Jurkat, Clone E6-1 (cell line): ENCODE results near the gene MLX.
A peak's percentile ranks its signal among the peaks of the same experiment; 100 is the strongest.

Experiments used
- DNase-seq: peaks from one replicate; pipeline ENCODE4 v3.0.0-alpha.2; 2011; ENCODE audit warnings: low read depth, low spot score
- H3K4me3 ChIP-seq: 2 replicates; pipeline ENCODE4 v1.5.1; 2011; ENCODE audit warnings: mild to moderate bottlenecking, low read length, control low read depth, moderate library complexity

MLX gene

DNA sequence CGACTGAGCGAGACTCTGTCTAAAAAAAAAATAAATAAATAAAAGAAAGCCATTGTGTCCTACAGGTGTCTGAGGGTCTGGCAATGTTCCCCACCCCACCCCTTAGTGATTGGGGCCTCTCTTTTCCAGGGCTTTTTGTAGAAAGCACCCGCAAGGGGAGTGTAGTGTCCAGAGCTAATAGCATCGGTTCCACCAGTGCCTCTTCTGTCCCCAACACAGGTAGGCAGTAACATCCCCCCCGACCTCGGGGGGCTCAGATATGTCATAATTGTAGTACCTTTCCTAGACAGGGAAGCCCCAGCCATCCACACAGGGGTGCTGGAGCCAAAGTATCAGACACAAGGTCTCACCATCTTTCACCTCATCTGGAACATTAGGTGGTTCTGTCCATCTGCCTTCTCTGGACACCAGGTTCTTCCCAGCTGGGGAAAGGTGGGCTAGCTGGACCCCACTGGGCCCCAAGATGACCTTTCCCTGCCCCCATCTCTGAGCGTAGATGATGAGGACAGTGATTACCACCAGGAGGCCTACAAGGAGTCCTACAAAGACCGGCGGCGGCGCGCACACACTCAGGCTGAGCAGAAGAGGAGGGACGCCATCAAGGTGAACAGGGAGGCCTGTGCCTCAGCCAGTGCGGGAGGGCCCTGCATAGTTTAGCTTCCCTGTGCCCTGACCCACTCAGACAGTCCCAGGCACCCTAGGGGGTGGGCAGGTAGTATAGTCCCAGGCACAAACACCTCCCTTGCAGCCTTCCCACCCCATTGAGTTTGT lies 1.6 kb downstream of the MLX start:
- DNase-seq, result no peak
- H3K4me3 ChIP-seq, result no peak overlapping the region

DNA sequence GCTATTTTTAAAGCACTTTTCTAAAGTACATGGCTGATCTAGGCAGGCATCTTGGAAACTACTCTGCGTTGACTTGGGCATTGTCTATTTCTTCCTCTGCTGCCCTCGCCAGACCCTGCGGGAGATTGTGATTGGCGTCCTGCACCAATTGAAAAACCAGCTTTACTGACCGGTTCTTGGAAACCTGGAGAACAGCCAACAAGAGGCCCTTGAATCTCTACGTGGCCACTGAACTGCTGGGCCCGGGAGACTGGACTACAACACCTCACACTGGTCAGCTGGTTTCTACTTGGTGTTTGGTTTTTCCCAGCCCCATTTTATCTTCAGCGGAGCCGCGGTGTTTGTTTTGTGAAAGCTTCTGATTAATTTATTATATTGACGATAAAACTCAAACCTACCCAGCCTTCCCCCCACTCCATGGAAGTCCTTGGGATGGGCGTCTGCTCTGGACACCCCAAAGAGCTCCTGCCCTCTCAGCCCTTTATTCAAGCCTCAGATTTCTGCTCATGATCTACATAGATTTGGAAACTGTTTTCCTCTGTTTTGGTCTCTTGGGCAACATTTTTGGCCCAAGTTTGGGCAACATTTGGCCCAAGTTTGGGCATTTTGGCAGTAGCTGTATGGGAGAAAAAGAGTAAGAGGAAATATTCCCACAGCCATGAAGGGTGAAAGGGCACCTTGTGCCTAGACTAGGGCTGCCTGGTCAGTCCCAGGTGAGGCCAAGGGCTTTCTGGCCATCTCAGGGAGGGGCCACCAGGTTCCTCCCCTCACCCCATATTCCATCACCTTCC lies 4.7 kb downstream of the MLX start:
- DNase-seq, result no peak
- no peak overlapping the region for H3K4me3 ChIP-seq

DNA sequence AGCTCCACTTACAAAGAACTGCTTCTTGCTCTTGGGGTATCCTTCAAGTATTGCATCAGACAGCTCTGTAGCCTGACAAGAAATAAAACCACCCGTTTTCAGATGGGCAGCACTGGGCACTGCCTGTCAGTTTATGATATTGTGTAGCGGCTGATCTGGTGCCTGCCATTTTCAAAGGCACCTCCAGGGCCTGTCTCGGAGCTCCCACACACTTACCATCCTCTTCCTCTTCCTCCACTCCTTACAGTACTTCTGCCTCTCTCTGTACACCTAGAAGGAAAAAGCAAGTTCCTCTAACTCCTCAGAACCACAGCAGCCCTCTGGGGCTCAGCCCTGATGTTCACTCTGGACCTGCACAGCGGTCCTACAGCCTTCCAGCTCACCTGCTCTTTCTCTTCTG lies 6.2 kb downstream of the MLX start:
- DNase-seq, result no peak
- H3K4me3 ChIP-seq, result no peak overlapping the region

DNA sequence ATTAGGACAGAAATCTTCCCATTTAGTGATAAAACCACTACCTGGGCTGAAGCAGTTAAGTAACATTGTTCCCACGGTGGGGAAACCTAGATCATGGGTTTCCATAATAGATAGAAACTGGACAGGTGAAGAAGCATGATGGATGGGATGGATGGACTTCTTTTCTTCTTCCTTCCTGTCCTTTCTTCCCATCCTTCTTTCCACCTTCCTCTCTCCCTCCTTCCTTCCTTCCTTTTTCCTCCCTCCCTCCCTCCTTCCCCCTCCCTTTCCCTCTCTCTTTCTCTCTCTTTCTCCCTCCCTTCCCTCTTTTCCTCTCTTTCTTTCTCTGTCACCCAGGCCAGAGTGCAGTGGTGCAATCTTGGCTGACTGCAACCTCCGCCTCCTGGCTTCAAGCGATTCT lies 7.6 kb downstream of the MLX start:
- no peak for DNase-seq
- no peak overlapping the region for H3K4me3 ChIP-seq

DNA sequence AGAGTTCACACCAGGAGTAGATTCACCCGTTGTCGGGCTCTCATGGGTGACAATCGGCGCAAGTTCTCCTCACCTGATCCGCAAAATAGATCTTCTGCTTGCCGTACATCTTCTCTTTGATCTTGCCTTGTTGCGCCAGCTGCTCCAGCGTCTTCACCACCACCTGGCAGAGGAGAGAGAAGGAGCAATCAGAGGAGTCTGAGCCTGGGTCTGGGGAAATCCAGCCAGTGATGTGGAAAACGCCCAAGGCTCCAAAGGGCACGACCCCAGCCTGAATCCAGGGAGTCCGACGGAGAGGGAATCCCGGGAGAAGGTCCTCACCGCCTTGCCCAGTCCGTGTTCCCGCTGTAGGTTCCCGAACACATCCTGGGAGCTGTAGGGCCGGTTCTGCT lies 10.2 kb downstream of the MLX start:
- peak; percentile 34 for DNase-seq
- peak overlapping the region; percentile 68 for H3K4me3 ChIP-seq

DNA sequence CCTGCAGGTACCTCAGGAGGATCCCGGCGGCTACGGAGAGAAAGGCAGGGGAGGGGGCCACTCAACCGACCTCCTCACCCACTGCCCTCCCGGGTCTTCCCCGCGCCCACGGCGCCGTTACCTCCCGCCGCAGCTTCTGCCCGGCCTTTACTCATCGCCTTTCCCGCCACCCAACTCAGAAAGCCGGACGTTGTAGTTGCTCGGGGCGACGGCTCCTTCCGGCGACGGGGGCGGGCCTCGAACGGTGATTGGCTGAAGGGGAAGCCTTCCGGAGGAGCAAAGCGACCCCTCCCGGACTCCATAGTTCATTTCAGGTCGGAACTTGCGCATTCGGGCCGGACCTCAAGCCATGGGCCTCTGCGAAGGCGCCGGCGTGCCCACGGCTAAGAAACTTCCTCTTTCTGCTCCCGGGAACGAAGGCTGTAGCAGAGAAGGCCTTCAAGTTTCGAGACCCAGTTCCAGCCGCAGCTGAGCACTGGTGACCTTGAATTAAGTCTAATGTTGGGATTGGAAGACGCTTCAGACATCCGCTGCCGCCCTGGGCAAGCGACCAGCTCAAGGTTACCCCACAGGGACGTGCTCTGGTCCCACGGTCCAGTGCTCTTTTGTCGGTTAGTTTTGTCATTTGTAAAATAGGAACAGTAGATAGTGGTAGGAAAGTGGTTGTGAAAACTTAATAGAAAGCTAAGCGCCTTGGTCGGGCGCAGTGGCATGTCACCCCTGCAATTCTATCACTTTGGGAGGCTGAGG lies 10.8 kb downstream of the MLX start, which contains the start of gene PSMC3IP:
PSMC3IP (minus strand) TSS at position 198 of the 750 bp plus-strand sequence; CDS start at position 155, 43 bp downstream.
- peak; percentile 86 for DNase-seq
- peak within 1 kb of the TSS; percentile 68 for H3K4me3 ChIP-seq

DNA sequence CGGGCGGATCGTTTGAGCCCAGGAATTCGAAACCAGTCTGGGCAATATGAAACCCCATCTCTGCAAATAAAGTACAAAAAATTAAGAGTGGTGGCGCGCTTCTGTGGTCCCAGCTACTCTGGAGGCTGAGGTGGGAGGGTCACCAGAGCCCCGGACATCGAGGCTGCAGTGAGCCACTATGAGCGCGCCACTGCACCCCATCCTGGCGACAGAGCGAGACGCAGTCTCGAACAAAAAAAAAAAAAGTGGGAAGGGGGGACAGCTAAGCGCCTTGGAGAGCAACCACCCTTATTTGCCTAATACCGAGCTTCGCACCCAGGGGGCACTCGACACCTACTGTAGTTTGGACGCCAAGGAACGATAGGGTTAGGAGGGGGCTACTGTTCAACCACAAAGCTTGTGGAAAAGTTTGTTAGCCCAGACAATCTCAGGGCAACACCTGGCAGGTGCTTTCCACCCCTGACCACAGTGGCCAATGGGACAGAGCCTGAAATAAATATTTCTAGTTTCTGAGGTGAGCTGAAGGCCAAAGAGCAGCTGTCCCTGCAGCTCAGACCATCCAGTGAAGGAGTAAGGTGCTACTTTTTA lies 11.5 kb downstream of the MLX start:
- peak overlapping the region; percentile 68 for H3K4me3 ChIP-seq
- peak; percentile 68 for DNase-seq

DNA sequence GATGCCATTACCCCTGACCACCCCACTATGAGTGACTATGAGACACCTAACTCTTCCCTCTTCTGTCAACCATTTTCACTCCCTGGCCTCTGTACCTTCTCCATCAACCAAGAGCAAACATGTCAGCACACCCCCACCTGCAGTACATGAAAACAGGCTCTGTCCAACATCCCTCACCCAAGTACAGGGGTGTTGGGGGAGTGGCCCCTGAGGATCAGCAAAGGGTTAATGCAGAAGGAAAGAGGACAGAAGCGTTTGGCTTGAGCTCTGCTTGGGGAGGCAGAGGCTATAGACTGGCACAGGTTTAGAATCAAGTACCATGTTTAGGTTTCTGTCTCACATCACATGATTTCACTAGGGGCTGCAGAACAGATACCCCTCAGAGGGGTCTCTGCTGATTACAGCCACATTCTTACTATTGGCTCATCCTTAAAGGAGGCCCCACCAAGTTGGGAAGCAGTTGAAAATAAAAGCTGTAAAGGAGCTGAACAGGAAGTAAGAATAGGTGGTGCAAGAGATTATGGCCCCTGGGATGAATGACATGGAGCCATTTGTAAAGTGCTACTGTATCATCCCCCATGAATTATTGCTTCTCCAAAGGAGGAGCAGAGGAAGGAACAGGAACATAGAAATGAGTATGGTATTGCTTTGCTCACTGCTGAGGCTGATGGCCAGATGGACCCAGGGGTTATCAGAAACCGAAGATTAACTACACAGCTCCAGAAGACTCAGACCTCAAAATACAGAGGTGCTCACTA lies 13.1 kb downstream of the MLX start:
- DNase-seq, result no peak

DNA sequence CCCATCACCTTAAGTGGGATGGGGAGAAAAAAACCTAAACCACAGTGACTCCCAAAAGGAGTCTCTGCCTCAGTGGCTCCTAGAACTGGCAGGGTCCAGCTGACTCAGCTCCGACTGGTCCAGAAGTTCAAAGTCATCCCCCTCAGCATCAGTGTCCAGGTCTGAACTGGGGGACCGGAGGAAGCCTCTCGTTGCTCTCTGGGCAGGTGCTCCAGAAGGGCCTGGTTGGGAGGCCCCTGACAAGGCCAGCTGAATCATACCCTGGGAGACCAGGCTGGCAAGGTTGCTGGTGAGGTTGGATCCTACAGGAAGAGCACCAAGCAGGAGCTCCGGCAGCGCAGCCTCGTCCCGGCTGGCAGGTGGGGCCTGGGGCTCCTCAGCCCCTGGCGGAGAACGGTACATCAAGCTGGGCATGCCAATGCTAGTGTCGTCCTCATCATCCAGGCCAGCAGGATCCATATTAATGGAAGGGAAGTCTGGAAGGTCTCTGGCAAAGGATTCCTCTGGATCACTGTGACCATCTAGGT lies 14.9 kb downstream of the MLX start:
- no peak overlapping the region for H3K4me3 ChIP-seq
- DNase-seq, result no peak

More for the DNA sequence above, 13.1 kb downstream of the MLX start:
- H3K4me3 ChIP-seq, result no peak overlapping the region

DNA sequence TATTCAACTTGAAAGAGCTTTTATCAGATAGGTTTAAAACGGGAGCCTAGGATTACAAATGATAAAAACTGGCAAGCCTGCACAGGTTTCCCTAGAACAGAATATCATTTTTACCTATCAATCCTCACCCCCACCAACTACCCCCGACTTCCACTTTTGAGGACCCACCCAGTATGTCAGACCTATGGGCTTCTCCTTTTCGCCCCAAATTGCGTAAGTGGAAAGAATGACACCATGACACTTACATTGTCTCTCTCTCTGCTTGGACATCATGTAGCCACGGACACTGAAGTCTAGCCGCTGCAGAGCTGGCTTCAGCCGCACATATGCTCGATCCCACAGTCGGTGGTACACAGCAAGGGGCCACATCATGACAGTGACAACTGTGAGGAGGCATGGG lies 18.0 kb downstream of the MLX start:
- H3K4me3 ChIP-seq, result no peak overlapping the region
- no peak for DNase-seq

DNA sequence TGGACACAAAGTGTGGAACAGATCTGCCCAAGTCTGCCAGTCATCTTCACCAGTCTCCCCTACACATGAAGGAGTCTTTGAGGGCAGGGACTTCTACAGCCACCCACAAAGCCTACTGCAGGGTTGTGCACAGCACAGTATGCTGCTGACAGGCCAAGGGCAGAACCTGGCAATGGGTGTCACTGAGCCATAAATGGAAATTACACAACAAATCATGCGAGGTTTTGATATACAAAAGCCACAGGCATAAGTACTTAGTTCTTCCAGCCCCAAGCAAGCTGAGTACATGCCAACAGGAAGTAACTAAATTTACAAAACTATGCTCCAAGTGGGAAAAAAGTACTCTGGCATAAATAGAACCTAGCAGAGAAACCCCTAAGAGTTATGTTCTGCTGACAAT lies 18.5 kb downstream of the MLX start:
- H3K4me3 ChIP-seq, result no peak overlapping the region
- DNase-seq, result no peak

DNA sequence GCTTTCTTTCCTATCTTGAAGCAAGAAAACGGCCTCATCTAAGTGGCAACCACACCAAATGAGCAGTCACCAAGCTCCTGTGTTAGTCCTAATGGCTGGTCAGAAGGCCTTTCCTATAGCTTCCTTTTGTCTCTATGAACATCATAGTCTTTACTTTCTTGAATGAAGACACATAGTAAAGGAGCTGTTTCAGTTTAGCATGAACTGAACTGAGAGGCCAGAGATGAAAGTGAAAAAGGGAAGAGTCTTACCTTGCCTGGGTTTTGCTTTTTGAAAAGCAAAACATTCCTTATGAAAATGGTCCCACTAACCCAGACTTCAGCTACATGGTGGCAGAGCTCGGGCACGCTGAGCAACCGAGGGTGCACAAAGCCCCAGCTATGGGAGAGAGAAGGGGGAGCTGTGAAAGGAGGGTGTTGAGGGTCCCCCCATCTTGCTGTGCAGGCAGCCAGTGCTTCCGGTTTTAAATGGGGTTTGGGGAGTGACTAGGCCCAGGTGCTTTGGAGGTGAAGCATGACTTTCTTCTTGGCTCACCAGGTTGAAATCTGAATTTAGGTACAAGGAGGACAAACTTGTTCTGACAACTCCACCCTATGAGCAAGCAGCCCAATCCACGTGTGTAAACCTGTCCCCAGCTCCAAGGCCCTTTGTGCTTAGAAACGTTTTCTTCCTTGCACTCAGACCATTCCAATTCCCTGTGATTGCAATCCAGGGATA lies 19.8 kb downstream of the MLX start:
- no peak overlapping the region for H3K4me3 ChIP-seq
- DNase-seq, result no peak

DNA sequence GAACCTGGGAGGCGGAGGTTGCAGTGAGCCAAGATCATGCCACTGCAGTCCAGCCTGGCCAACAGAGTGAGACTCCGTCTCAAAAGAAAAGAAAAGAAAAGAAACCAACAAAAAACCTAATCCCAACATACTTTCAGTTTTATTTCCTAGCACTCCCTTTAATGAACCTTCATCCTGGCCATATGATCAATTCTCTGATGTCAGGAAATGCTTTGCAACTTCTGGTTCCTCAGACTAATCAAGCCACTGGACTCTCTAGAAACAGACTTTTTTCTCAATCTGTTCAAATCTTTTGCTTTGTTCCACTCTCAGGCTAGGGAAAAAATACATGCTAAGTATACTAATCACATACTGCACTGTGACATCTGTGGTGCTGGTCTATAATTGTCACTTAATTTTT lies 24.0 kb downstream of the MLX start:
- no peak for DNase-seq
- H3K4me3 ChIP-seq, result no peak overlapping the region

DNA sequence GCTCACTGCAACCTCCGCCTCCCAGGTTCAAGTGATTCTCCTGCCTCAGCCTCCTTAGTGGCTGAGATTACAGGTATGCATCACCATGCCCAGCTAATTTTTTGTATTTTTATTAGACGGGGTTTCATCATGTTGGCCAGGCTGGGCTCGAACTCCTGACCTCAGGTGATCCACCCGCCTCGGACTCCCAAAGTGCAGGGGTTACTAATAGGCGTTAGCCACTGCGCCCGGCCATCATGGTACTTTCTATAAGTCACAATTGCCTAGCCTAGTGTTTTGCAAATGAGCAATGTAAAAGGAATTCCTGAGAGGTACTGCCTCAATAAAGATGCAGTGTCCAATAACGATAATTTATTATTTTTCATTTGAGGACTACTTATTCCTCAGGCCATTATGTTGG lies 24.5 kb downstream of the MLX start:
- no peak for DNase-seq
- no peak overlapping the region for H3K4me3 ChIP-seq

DNA sequence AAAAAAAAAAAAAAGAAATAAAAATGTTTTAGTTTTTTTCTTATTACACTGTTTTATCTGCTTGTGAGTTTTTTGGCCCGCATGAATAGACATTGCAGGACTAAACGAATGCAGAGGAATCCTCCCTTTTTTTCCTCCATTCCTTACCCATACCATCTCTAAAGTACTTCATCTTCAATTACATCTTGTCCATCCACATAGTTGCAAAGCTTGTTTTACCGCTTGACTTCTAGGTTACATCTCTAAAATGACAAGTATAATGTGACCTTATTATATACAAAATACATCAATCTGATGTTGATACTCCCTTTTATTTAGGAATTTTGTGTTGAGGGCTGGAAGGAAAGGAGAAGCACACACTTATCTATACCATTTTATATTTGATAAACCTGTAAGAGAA lies 29.5 kb downstream of the MLX start:
- no peak overlapping the region for H3K4me3 ChIP-seq
- DNase-seq, result no peak

DNA sequence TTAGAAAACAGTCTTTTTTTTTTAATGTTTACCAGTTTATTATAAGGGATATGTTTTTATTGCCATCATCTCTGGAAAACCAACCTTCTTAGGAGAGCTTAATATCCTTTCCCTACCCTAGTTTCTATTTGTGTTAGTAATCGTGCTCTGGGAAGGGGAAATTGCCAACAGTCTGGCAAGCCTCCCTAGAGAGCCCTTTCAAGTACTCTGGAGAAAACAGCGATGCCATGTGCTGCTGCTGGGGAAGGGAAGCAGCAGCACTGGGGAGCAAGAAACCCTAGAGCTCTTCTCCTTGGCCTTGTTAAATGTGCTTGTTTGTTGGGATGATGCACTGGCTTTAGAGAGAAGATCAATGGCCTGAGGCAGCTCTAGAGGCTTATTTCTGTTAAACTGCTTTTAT lies 32.0 kb downstream of the MLX start:
- no peak overlapping the region for H3K4me3 ChIP-seq
- DNase-seq, result no peak

DNA sequence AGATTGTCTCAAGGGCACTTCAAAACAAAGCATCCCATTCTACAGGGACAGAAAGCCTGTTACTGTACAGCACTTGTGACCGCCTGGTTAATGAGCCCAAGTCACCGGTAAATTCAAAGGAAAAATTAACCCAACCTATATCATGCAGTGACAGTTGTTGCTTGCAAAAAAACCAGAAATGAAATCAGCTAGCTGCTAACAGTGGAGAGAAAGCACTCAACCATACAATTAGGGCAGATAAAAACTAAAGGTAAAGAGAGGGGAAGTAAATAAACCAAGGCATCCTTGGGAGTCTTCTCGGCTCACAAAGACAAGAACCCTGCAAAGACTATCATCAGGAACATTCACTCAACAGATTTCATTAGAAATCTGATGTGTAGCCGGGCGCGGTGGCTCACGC lies 36.4 kb downstream of the MLX start:
- no peak overlapping the region for H3K4me3 ChIP-seq
- DNase-seq, result no peak

DNA sequence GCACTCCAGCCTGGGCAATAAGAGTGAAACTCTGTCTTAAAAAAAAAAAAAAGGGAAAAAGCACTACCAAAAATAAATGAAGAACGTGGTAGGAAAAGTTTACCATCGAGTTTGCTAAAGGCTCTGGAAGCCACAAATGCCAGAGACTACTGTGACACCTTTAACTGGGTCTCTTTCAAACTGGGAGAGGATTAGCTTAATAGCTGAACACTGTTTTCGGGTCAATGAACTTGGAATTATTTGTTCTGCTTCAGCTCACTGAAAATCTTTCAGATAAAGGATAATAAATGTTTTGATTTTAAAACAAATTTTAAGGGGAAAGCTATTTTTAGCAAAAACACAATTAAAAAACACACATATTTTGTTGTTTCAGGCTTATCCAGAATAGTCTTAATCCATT lies 40.9 kb downstream of the MLX start:
- H3K4me3 ChIP-seq, result peak overlapping the region; percentile 99
- DNase-seq, result no peak
